Activated CD8-positive, alpha-beta memory T cell treated with anti-CD3 and anti-CD28 coated beads, Interleukin-2, amount 50 U/mL, for 1 hour (primary cell): ENCODE data around the gene SMAP1.

Experiments
- DNase-seq: peaks from one replicate; pipeline ENCODE4 v3.0.0-alpha.2; 2020; ENCODE audit errors: extremely low read depth

The SMAP1 gene

DNA sequence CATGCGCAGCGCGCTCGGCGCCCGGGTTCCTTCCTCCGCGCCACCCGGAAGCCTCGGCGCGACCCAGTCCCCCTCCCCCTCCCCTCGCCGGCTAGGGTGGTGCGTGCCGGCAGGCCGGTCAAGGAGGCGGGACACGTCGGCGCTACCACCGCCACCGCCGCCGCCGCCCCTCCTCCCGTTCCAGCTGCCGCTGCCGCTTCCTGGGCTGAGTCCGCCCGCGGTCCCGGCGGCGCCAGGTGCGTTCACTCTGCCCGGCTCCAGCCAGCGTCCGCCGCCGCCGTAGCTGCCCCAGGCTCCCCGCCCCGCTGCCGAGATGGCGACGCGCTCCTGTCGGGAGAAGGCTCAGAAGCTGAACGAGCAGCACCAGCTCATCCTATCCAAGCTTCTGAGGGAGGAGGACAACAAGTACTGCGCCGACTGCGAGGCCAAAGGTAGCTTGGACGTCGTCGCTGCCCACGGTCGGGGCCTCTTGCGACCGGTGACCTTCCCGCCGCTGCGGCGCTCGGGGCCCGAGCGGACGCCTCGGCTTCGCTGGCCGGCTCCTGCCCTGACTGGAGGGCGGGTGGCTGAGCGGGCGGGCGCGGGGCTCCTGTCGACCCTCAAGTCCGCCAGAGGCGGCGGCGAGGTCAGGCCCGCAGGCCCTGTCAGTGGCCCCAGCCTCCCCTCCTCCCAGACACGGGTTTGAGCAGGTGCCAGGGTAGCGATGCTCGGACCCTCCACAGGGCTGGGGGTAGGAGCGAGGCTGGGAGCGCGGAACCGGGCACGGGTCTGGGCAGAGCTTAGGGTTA lies at the start of gene SMAP1:
Gene SMAP1 (plus strand): TSS at position 173 of the 788 bp plus-strand sequence. CDS start 141 bp downstream, at position 314.
- peak; percentile 67 for DNase-seq

GRCh38 chr6:70620746-70621145 lies 46.9 kb upstream of the SMAP1 start:
- no peak for DNase-seq

DNA sequence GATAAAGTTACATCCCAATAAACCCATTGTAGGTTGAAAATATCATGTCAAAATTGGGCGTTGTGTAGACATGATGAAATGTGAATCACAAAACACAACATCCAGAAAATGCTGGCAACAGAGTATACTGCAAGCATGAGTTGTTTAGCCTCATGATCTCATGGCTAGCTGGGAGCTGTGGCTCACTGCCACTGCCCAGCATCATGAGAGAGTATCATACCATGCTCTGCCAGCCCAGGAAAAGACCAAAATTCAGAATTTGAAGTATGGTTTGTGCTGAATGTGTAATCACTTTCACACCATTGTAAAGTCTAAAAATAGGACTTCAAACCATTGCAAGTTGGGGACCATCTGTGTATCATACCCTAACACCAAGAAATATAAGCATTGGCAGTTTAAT lies 45.2 kb upstream of the SMAP1 start:
- no peak for DNase-seq

DNA sequence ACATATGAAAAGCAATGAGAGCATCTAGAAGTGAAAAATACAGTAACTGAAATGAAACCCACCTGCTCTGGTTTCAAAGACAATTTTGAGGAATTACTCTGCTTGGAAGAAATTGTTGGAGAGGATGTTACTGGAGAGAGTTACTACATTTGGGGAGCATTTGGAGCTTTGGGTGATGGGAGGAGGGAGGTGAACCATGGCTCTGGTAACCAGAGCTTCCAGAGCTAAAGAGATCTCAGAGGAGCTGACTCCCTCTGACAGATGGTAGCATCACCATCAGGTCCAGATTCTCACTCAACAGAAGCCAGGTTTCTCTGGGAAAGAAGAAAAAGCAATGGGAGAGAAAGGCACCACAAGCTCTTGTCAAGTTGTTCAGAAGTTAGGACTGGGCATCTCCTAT lies 42.2 kb upstream of the SMAP1 start:
- DNase-seq, result no peak

DNA sequence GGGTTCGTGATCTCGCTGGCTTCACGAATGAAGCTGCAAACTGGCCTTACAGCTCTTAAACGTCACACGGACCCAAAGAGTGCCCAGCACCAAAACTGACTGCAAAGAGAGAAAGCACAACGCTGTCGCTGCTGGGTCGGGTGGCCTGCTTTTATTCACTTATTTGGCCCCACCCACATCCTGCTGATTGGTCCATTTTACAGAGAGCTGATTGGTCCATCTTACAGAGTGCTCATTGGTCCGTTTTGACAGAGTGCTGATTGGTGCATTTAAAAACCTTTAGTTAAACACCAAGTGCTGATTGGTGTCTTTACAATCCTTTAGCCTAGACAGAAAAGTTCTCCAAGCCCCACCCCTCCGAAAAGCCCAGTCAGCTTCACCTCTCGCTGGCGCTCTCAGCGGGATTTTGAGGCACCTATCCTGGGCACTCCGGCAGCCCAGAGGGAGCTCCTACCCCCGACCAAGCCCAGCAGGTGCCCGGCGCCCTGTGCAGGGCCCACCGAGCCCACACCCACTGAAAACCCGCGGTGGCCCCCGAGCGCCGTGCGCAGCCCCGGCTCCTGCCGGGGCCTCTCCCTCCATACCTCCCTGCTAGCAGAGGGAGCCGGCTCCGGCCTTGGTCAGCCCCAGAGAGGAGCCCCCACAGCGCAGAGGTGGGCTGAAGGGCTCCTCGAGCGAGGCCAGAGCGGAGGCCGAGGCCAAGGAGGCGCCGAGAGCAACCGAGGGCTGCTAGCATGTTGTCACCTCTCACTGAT lies 40.0 kb upstream of the SMAP1 start:
- DNase-seq, result no peak

DNA sequence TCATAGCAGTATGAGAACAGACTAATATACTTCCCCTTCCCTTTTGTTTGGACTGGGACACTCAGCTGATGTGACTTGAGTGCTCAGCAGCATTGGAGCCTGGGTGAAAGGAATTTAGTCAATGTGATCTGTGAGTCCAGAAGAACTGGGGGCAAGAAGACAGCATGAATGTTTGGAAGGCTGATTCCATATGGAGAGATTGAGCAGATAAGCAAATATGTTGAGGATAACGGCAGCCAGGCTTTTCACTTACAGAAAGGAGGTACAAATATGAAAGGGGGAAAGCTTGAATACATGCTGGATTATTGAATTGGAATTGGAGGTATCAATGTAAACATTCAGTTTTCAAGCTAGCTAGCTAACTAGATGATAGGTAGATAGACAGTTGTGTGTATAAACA lies 37.8 kb upstream of the SMAP1 start:
- DNase-seq, result no peak

GRCh38 chr6:70633870-70634269 lies 33.8 kb upstream of the SMAP1 start:
- no peak for DNase-seq

DNA sequence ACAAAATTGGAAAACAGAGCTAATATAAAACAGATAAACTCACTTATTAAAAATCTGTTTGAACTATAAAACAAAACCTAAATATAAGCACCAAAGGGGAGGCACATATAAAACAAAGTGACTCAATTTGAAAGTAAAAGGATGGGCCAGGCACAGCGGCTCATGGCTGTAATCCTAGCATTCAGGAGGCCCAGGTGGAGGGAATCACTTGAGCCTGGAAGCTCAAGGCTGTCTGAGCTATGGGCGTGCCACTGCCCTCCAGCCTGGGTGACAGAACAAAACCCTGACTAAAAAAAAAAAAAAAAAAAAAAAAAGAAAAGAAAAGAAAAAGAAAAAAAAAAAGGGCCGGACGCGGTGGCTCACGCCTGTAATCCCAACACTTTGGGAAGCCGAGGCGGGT lies 31.1 kb upstream of the SMAP1 start:
- no peak for DNase-seq

GRCh38 chr6:70638468-70638867 lies 29.2 kb upstream of the SMAP1 start:
- DNase-seq, result no peak

GRCh38 chr6:70651326-70651905 lies 16.3 kb upstream of the SMAP1 start:
- no peak for DNase-seq

DNA sequence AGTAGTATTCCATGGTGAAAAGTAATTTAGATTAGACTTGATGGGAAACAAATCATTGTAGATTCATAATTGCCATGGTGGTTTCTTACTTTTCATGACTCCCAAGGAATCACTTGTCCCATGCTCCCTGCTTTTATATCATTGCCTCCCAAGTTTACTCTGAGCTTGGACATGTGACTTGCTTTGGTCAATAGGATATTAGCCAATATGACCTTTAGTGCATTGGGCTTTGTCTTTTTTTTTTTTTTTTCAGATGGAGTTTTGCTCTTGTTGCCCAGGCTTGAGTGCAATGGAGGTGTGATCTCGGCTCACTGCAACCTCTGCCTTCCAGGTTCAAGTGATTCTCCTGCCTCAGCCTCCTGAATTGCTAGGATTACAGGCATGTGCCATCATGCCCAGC lies 15.5 kb upstream of the SMAP1 start:
- DNase-seq, result no peak

DNA sequence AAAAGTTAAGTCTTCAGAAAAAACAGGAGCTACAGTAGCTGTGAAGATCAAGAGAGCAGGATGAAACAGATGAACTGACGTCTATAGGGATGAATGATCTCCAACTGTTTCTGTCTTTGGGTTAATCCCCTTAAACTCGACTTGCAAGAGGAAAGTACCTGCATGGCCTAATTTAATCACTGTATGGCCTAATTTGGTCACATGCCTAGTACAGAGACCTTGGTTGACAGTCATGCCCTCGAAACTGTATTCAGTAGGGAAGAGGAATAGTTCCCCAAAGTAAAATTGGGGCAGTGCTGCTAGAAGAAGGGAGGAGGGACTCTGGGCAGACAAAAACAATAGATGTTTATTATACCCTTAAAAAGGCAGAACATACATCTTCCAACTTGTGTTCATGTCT lies 10.0 kb upstream of the SMAP1 start:
- DNase-seq, result no peak

DNA sequence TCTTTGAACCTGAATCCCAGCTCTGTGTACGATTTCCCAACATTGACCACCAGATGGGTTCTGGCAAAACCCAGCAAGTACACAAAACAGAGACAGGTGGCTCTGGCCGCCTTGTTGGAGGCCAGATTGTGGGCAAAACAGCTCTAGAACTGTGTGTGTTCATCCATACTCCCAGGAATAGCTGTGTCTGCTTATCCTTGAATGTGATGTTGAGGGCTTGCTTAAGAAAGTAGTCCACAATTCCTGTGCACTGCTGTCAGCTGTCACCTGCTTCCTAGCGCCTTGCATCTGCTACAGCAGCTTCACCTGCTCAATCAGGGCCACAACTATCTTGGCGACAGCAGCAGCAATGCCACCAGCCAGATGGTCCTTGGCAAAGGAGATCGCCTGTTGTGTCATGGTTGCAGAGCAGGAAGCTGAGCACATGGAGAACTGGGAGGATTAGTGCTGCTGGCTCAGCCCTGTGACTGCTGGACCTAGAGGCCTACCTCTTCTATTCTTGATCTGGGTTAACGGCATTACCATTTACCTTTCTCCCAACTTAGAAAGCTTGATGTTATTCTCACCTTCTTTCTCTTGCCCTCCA lies 3.7 kb upstream of the SMAP1 start:
- DNase-seq, result no peak

DNA sequence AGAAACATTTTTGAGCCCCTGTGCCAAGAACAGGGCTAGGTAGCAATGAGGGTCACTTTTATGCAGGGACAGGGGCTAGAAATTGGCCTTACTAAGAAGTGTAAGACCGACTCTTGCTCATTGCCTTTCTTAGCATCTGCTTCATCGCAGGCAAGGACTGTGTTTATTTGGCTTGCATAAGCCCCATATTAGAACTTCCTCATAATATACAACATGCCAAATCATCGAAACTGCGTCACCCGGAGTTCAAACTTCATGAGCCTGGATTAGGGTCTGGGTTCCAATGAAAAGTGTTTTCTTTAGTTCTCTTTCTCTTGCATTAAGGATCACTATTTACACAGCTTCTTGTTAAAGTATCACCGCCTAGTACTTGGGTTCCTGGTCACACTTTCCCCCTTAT lies 977 bp upstream of the SMAP1 start:
- no peak for DNase-seq

DNA sequence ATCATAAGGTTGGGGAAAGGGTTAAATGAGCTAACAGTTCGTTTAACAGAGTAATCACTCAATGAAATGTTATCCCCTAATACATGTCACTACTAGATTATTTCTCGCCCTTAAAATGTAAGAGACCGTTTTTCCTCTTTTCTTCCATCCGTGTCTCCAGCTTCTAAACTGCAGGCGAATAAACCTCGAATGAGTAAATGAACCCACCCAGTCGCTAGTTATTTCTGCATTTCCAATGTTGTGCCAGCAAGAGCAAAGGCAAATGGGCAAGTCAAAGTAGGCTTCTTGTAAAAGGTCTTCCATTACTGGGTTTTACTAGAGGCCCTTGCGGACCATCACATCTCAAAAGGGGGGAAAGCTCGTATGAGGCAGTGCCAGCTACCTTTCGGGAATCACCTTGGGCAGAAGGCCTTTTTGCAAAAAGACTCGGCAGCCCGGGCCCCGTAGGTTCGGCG lies 400 bp upstream of the SMAP1 start:
- DNase-seq, result no peak

- DNase-seq, result no peak
Observed at GRCh38 chr6:70668499-70668812, 773 bp downstream of the SMAP1 start.

GRCh38 chr6:70669133-70669532 lies 1.4 kb downstream of the SMAP1 start:
- DNase-seq, result no peak

- no peak for DNase-seq
Observed at GRCh38 chr6:70672549-70672948, 4.9 kb downstream of the SMAP1 start.

DNA sequence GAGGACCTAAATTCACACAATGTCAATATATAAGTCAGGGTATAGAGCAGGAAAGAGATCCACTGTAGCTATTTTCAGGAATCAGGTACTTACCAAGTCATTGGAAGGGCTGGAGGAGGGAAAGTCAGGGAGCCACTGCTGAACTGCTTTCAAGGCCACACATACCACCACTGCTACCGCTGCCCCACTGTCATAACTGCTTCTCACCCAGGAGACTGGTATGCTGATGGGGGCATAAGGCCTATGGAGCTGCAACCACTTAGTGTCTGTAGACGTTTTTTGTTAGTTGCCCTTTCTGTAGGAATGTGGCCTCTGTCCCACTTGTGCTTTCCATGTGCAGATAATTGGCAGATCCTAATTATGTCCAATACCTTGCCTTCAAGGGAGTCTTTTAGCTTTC lies 5.4 kb downstream of the SMAP1 start:
- no peak for DNase-seq

- DNase-seq, result no peak
Observed at GRCh38 chr6:70673601-70674000, 5.9 kb downstream of the SMAP1 start.

DNA sequence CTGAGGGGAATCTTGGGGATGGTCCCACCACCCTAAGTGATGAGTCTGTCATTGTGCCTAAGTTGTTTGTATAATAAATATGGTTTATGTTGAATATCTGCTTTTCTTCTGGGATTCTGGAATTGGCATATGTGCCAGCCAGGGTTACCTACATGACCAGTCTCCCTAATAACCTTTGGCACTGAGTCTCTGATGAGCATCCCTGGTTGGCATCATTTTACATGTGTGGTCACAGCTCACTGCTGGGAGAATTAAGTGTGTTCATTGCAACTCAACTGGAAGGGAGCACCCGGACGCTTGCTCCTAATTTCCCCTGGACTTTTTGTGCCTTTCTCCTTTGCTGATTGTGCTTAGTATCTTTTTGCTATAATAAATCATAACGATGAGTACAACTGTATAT lies 8.1 kb downstream of the SMAP1 start:
- DNase-seq, result no peak

DNA sequence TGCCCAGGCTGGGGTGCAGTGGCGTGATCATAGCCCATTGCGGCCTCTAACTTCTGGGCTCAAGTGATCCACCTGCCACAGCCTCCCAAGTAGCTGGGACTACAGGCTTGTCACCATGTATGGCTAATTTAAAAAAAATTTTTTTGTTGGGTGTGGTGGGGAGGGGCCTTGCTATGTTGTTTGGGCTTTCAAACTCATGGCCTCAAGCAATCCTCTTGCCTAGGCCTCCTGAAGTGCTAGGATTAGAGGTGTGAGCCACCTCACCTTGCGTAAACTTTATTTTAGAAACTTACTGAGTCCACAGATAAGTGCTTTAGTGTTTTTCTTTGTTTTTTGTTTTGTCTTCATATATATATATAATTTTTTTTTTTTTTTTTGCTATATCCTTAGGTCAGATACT lies 9.1 kb downstream of the SMAP1 start:
- DNase-seq, result no peak

- no peak for DNase-seq
Observed at GRCh38 chr6:70680396-70680795, 12.7 kb downstream of the SMAP1 start.
